GM18858 (cell line): Measurements from ENCODE around the gene KRTAP4-4.

ENCODE experiments used
- ATAC-seq: cut with Tn5 transposase; IDR thresholded peaks from one replicate; pipeline ENCODE4 v1.9.1; 2021; ENCODE audit not compliant: unreplicated experiment

Gene KRTAP4-4

GRCh38 chr17:41116297-41116696, 44.3 kb downstream of the KRTAP4-4 start:
- ATAC-seq = no peak

- ATAC-seq = no peak
These were observed 49.2 kb downstream of the KRTAP4-4 start for GRCh38 chr17:41111151-41111885.
